DLD1 (cell line): ENCODE data around the gene LOXL1.
"Not testable (repeated sequence)": the region's sequence is repeated elsewhere in the genome, so short reads cannot be mapped to it uniquely, and the experiment has no call there.

Experiments
- in situ Hi-C: cut with HindIII; loops from 2 replicates; pipeline ENCODE4 v1.10.0; 2017; ENCODE audit warnings: low sequenced_read_pairs

The LOXL1 gene

DNA sequence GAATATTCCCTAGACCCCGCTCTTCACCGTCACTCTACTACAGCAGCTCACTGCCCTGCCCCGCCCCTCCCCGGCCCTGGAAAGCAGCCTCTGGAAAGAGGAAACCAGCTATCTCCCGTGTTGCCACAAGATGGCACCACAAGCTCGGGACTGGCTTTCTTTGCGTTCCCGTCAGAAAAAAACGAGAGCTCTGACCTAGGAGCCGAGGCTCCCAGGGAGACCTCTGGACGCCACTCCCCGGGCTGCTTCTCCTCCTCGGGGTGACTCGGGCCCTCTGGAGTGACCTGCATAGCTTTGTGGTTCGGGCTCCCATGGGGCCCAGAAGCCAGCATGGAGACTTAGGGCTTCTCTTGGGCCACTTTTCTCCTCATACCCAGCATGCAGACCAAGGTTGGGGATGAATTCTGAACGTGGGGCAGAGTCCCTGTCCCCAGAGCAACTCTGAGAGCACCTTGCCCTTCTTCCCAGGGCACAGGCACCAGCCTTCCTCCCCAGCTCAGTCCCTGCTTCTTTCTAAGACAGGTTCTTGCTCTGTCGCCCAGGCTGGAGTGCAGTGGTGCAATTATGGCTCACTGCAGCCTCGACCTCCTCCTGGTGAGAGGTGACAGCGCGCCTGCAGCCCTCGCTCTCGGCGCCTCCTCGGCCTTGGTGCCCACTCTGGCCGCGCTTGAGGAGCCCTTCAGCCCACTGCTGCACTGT, 46.9 kb downstream of the LOXL1 start:
- in situ Hi-C loops: no loop called here

DNA sequence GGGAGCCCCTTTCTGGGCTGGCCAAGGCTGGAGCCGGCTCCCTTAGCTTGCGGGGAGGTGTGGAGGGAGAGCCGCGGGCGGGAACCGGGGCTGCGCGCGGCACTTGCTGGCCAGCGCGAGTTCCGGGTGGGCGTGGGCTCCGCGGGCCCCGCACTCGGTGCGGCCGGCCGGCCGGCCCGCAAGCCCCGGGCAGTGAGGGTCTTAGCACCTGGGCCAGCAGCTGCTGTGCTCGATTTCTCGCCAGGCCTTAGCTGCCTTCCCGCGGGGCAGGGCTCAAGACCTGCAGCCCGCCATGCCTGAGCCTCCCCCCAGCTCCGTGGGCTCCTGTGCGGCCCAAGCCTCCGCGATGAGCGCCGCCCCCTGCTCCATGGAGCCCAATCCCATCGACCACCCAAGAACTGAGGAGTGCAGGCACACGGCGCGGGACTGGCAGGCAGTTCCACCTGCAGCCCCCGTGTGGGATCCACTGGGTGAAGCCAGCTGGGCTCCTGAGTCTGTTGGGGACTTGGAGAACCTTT, 47.5 kb downstream of the LOXL1 start:
- in situ Hi-C loops: not testable (repeated sequence)

DNA sequence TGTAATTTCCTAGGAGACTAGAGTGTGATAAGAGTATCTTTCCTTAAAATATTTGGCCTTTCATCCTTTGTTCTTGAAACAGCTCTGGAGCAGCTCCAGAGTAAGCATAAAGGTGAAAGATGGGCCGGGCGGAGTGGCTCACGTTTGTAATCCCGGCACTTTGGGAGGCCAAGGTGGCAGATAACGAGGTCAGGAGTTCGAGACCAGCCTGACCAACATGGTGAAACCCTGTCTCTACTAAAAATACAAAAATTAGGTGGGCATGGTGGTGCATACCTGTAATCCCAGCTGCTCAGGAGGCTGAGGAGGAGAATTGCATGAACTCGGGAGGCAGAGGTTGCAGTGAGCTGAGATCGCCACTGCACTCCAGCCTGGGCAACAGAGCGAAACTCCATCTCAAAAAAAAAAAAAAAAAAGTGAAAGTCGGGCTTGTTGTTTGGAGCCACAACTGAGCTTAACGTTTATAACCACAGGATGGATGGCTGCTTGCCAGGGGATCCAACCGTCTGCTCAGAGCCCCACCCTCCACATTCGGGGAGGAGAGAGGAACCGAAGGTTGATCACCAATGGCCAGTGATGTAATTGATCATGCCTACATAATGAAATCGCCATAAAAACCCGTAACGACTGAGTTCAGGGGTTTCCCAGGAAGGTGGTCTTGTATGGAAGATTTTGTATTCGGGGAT, 49.3 kb downstream of the LOXL1 start:
- in situ Hi-C loops: not testable (repeated sequence)

DNA sequence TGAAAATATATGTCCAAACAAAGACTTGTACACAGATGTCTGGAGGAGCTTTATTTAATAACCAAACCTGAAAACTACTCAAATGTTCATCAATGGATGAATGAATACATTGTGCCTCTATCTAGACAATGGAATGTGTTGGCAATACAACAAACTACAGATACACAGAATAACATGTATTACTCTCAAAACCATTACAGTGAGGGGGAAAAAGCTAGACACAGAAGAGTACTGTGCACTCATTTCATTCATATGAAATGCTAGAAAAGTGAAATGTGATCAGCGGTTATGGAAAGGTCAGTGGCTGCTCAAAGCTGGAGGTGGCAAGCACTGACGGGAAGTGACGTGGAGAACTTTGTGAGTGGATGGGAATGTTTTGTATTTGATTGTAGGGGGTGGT, 52.6 kb downstream of the LOXL1 start:
- in situ Hi-C loops: no loop called here

DNA sequence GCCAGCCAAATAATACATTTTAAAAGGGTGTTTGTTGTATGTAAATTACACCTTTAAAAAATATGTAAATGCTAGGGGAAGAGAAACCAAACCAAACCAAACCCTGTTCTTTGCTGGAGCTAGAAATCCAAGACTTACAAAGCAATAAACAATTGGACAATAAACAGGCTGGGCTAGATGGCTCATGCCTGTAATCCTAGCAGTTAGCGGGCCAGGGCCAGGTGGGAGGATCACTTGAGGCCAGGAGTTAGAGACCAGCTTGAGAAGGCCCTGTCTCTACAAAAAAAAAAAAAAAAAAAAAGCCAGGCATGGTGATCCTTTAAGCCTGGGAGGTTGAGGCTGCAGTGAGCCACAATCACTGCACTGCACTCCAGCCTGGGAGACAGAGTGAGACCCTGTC, 53.4 kb downstream of the LOXL1 start:
- in situ Hi-C loops: no loop called here

DNA sequence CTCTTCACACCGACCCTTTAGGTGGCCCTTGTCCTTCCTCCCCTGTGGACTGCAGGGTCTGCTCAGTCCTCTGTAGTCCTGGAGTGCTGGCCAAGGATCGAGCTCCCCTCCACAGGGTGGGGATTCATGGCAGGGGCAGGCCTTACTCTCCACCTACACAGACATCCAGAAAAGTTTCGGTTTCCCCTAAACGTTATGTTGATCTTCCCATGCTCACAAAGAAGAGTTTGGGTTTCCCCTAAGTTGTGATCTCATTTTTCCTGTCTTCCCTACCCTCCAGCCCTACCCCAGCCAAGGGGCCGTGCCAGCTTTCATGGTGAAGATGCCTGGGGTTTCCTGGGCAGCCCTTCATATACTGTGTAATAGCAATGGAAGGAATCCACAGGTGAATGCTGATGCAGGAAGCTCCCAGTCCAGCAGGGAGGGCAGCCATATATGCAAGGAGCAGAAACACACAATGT, 55.5 kb downstream of the LOXL1 start:
- in situ Hi-C loops: no loop called here

DNA sequence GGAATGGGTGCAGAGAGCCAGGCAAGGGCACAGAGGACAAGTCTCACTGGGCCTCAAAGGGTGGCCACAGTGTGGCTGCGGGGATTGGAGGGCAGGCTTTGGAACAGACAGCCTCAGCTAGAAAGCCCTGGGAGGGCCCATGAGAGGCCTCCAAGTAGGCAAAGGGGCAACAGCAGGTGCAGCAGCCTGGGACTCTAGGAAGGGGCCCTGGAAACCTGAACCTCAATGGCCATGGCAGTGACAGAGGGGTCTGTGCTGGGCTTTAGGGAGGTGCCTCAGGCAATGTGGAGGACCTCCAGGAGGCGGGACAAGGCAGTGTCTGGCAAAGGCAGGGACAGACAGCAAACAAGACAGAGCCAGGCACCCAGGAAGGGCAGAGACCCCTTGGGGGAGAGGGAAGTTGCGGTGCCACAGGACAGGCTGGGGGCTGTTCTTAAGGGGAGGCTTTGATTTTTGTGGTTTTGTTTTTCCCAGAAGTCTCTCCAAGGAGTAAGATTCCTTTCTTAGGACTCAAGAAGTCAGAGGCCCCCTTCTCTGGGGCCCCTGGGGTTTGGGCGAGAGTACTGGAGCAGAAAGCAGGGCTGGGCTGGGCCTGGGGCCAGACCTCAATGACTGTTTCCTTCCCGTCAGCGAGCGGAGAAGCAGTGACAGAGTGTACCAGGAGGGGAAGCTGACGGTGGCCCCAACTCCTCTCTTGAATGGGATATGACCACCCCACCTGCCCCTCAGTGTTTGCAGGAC, 56.1 kb downstream of the LOXL1 start:
- in situ Hi-C loops: no loop called here

DNA sequence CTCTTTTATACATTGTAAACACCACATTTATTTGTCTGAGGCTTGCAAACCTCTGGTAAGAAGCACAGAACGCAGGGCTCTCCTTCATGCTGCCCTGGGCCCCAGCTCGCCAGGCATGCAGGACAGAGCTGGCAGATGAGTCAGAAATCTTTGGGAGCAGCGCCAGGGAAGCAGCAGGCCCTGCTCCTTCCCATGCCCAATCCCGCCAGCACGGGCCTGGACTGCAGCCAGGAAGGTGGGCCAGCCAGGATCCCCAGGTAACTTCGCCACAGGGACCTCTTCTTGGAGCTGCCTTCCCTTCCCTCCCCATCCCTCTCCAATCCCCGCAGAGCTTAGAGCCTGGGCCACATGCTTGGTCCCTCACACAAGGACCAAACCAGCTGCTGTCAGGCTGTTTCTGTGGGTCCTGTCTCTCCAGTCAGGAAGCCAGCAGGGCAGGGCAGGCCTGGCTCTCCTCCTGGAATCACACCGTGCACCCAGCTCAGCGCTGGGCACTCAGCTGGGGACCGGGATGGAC, 57.0 kb downstream of the LOXL1 start:
- in situ Hi-C loops: no loop called here

DNA sequence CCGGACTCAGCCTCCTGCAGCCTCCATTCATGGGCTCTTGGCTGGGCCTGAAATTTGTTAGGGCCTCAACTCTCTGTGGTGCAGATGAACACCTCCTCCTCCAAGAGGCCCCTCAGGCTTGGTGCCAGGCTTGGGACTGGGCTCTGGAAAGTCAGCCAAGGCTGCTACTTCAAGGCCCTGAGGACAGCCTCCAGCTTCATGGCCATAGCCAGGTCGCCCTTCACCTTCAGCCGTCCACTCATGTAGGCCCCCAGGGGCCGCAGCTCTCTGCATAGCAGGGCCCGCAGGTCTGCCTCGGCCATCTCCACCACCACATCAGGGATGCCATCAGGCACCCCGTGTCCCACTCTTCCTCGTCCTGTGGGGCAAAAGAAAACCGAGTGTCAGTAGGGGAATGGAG, 57.5 kb downstream of the LOXL1 start:
- in situ Hi-C loops: no loop called here

DNA sequence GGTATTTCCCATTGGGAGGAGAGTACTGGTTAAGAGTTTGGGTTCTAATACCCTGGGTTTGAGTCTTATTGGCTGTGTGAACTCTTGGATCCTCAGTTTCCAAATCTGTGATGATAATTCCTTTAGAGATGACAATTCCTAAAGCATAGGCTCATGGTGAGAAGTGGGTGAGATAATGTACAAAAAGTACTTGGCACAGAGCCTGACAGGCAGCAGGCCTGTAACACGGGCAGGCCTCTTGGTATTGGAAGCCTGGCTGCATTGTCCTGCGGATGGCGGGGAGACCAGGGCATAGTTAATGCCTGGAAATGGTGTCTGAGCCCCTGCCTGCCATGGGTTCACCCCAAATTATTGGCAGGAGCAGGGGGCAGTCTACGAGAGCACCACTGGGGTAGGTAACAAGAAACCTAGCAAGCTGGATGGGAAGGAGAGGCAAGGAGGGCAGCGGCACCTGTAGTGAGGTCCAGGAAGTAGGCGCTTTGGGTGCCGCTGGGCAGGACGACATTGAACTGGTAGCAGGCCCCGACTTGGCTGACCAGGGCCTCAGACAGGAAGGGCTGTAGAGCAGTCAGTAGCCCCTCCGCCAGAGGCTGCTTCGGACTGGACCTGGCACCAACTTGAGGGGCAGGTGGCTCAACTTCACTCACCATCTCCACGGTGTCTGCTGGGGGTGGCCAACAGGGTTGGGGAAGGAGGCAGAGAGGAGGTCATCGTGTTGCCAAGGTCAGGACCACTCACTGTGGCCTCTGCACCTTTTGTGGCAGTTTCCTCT, 58.1 kb downstream of the LOXL1 start:
- in situ Hi-C loops: no loop called here

DNA sequence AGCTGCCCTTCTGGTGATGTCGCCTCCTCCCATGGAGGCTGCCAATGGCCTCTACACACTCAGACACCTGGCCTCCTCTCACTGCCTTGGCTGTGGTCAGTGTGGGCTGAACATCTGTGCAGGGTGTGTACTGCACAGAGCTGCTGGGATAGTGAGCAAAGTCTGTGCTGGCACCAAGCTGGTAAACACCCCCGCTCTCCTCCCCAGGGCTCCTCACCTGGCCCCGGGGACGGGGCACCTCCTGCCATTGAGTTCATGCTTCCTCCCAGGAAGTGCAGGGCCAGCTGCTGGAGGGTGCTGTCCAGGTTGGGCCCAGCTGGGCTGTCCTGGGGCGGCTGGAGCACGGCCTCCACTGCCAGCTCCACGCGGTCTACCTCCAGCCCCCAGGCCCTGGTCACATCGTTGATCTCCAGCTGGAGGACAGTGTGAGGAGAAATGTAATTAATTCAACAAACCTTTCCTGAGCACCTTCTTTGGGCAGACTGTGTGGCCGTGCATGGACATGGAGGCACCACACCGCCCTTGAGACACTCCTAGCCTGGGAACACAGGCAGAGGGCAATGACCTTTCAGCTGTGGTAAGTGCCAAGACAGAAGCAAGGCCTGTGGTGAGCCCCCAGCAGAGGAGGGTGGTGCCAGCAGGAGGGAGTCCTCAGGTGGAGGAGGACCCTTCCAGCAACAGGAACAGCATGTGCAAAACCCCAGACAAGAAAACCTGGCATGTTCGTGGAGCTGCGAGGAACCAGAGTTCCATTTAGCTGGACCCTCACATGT, 59.0 kb downstream of the LOXL1 start:
- in situ Hi-C loops: no loop called here

DNA sequence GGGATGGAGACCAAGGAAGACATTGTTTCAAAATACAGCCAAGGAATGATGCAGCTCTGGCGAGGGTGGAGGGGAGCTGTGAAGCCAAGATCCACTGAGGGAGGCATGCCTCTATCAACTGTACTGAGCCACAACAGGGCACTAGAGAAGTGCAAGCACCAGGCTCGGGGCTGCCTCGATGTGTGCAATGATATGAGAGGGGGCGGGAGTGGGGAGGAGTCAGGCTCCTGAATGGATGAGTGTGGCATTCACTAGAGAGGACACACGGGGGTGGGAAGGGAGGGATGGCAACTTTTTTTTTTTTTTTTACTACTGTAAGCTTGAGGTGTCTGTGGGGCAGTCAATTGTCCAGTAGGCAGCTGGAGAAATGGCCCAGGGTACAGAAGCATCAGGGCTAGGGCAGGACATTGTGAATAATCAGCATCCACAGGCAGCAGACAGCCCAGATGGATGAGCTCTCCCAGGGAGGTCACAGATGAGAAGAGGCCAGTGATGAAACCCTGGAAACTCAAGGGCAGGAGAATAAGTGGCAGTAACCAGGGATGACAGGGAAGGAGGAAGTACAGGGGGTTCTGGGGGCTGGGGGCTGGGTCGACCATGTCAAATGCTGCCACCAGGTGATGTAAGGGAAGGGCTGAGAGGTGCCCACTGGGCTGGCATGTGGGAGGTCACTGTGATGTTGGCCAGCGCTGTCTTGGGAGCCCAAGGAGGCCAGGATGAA, 60.0 kb downstream of the LOXL1 start:
- in situ Hi-C loops: no loop called here

DNA sequence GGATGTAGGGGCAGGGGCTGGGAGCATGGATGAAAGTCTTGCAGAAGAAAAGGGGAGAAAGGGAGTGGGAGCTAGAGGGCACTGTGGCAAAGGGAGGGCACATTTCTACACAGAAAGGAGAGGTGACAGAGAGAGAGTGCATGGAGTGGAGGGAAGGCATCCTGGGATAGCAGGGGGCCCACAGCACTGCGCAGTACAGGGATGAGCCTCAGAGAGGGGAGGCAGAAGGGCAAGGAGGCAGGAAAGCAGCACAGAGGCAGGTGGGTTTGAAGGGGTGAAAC, 60.5 kb downstream of the LOXL1 start:
- in situ Hi-C loops: no loop called here

DNA sequence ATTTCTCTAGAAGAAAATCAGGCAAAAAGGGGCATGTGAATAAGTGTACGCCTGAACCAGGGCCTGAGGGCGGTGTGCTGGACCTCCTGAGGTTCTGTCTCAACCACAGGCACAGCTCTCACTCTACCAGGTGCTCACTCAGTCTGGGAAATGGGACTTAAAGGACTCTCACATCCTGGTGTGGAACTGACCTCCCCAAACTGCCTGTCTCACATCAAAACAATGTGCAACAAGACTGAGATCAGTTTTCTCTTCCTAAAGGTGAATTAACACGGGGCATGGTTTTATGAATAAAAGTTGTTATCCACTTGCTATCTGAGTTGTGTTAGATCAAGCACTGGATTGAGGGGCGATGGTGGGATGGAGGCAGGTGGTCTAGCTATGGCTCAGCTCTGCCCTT, 61.0 kb downstream of the LOXL1 start:
- in situ Hi-C loops: no loop called here

DNA sequence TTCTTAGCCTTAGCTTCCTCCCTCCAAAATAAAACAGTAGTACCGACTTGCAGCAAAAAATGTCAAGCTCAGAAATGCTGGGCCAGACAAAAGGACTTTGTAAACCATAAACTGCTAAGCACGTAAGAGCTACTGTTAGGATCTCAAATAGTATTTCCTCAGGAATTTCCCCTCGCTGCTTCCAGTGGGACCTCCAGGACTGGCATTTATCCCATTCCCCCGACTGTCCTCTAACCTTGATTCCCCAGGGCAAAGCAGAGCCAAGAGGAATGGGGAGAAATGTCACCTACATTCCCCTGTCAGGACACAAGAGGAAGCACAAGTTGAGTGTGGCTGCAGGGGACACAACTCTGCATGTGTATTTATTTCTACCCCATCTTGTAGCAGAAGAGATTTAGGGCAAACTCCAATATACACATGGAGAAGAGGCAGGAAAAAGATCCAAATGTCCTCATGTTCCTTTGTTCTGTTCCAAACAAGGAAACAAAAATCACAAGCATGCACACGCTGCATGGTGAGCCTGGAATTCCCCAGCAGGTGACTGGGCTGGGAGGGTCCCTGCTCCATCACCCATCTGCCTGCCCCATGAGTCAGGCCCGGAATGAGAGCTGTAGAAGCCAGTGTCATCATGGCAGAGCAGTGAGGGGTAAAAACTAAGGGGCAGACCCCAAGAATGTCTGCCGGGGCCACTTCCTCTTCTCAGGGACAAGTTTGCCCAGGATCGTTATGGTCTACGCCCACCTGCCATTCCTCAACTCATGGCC, 61.6 kb downstream of the LOXL1 start:
- in situ Hi-C loops: no loop called here

DNA sequence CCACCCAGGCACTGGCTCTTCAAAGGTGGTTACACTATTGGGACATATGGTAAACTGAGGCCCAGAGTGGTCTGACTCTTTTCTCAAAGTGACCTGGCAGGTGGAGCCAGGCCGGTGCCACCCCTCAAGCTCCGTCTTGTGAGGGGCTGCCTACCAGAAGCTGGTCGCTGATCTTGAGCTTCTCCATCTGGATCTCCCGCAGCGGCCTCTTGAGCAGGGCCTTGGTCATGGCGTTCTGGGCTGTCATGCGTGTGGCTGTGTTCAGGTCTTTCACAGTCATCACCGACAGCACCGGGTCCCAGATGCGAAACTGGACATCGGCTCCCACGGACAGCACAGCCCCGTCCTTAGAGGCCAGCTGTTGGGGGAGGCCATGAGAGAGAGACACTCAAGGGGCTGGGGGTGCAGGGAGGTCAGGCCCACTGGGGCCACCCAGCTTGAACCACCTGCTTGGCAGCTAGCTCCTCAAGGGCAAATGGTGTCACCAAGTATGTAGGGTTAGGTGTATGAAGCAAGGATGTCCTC, 62.2 kb downstream of the LOXL1 start:
- in situ Hi-C loops: no loop called here

DNA sequence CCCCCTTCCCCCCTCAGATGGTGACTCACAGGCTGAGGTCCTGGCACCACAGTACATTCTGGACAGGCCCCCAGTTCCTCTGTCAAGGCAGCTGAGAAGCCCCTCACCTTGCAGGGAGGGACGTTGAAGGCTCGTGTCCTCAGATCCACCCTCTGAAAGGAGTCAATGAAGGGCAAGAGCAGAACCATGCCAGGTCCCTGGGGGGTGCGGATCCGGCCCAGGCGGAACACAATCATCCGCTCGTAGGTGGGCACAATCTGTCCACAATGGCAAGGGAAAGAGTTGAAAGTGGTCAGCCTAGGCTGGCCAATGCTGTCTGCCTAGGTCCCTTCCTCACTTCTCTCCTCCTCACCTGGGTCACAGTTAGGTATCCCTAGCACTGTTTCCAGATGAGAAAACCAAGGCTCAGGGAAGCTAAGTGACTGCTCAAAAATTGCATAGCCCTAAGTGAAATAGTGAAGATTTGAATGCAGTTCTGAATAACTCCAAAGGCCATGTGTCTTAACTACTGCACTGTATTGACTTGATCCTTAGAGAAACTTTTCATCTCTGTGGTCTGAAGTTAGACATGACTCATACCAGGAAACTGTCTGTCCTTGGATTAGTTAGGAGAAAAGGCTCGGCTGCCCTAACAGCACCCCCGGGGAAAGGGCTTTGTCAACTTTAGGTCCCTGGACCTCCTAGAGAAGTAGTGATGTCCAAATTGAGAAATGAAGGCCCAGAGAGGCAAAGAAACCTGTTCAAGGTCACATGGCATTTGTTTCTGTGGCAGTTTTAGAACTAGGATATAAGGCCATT, 62.9 kb downstream of the LOXL1 start:
- in situ Hi-C loops: no loop called here
